ENCODE measurements around the gene FSHR.

The FSHR gene

DNA sequence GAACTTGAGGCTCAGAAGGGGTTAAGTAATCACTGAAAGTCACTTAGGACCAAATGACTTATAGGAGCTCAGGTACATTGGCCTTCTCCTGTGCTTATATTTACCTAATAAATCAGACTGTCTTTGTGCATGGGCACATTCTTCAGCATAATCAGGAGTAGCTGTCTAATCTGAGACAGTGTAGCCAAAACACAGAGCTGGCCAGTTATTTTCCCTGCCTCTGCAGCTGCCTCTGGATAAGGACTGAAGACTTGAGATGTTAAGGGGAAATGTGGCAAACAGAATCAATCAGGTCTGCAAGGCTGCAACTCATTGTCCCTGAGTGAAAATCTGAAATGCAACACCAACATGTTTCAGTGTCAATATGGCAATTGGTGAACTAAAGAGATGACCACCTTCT lies 1.5 kb downstream of the FSHR start:
- ATAC-seq (no peak), DNase-seq (ENCODE audit: low spot score in 2 of 2) (no peak)
- Mint-ChIP-seq H3K9me3 (peaks cover 19% of the 10 kb centered on the region), H3K4me1 (no peaks in the 10 kb centered on the region), H3K4me3 (no peak overlapping the region), H3K36me3 (no peaks in the 10 kb centered on the region), H3K27ac (no peak overlapping the region)

DNA sequence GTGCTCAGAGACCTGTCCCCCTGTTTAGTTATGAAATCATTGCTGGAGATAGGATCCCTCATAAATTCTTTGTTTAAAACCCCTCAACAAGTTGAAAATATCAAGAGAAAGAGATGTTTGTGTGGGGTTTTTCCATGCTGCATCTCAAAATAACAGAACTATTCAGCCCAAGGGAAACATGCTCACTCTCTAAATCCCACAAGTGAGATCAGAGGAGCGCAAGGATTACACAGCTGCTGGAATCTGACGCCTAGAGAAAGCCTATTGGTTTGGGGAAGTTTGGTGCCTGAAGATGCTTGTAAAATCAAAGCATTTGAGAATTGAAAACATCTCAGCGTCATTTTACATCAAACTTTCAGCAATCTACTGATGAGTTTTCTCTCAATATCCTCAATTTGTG lies 7.9 kb downstream of the FSHR start:
- ATAC-seq: no peak

GRCh38 chr2:49131801-49132200 lies 22.5 kb downstream of the FSHR start:
- Mint-ChIP-seq H3K27ac (no peak overlapping the region), H3K9me3 (peaks cover 13% of the 10 kb centered on the region)
- no peak for ATAC-seq

More for the DNA sequence above, 7.9 kb downstream of the FSHR start:
- H3K9me3 Mint-ChIP-seq: peaks cover 11% of the 10 kb centered on the region
- H3K4me3 Mint-ChIP-seq: no peak overlapping the region
- no peaks in the 10 kb centered on the region for H3K4me1 Mint-ChIP-seq
- no peak for DNase-seq (ENCODE audit: low spot score in 2 of 2)
- H3K27ac Mint-ChIP-seq: no peak overlapping the region
- H3K36me3 Mint-ChIP-seq: no peaks in the 10 kb centered on the region

DNA sequence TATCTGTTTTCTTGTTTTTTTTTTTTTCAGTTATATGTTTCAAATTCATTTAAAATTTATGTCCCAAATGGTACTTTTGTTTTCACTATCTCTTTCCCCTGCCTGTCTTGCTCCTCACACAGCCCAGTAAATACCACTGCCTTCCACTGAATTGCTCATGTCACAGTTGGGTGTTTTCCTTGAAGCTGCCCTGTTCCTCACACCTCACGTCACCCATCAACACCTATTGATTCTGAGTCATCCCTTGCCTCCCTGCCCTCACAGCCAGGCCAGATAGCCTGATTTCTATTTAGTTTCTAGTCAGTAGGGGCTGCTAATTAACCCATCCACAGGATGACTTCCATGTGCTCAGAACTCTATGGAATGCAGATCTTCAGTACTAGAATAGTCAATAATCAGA lies 25.3 kb downstream of the FSHR start:
- H3K9me3 Mint-ChIP-seq: peaks cover 24% of the 10 kb centered on the region
- no peaks in the 10 kb centered on the region for H3K4me1 Mint-ChIP-seq
- ATAC-seq: peak; percentile 58
- H3K27ac Mint-ChIP-seq: no peak overlapping the region
- H3K36me3 Mint-ChIP-seq: no peaks in the 10 kb centered on the region
- no peak overlapping the region for H3K4me3 Mint-ChIP-seq
- no peak for DNase-seq (ENCODE audit: low spot score in 2 of 2)

More at GRCh38 chr2:49131801-49132200, 22.5 kb downstream of the FSHR start:
- no peaks in the 10 kb centered on the region for H3K36me3 Mint-ChIP-seq
- DNase-seq (ENCODE audit: low spot score in 2 of 2): no peak
- no peaks in the 10 kb centered on the region for H3K4me1 Mint-ChIP-seq
- no peak overlapping the region for H3K4me3 Mint-ChIP-seq

DNA sequence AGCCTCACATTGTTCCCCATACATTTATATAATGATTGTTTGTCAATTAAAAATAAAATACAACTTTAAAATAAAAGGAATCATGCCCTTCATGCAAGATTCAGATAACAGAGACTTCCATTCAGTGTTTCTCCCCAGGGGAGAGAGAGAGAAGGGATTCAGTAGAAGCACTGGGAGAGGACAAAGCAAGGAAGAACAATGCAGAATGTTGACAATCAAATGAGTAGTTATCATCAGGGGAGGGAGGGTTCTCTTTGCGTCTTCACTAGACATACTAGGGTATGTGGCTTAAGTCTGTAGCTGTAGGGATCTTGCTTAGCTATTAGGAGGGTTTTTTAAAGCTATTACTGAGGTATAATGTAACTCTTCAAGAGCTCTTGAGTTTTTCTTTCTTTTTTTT lies 30.7 kb downstream of the FSHR start:
- Mint-ChIP-seq H3K27ac (no peak overlapping the region), H3K36me3 (no peaks in the 10 kb centered on the region), H3K4me1 (no peaks in the 10 kb centered on the region), H3K4me3 (no peak overlapping the region), H3K9me3 (peaks cover 20% of the 10 kb centered on the region)
- DNase-seq (ENCODE audit: low spot score in 2 of 2) (no peak), ATAC-seq (no peak)

- ATAC-seq (no peak), DNase-seq (ENCODE audit: low spot score in 2 of 2) (no peak)
- Mint-ChIP-seq H3K9me3 (peaks cover 17% of the 10 kb centered on the region), H3K36me3 (no peaks in the 10 kb centered on the region), H3K4me3 (no peak overlapping the region), H3K27ac (no peak overlapping the region), H3K4me1 (no peaks in the 10 kb centered on the region)
Measured at GRCh38 chr2:49122107-49122506, 32.2 kb downstream of the FSHR start.

- H3K27ac Mint-ChIP-seq: no peak overlapping the region
- peaks cover 18% of the 10 kb centered on the region for H3K9me3 Mint-ChIP-seq
- no peak overlapping the region for H3K4me3 Mint-ChIP-seq
- no peaks in the 10 kb centered on the region for H3K4me1 Mint-ChIP-seq
- no peak for ATAC-seq
- H3K36me3 Mint-ChIP-seq: no peaks in the 10 kb centered on the region
- DNase-seq (ENCODE audit: low spot score in 2 of 2): no peak
Measured at GRCh38 chr2:49113046-49113445, 41.3 kb downstream of the FSHR start.

DNA sequence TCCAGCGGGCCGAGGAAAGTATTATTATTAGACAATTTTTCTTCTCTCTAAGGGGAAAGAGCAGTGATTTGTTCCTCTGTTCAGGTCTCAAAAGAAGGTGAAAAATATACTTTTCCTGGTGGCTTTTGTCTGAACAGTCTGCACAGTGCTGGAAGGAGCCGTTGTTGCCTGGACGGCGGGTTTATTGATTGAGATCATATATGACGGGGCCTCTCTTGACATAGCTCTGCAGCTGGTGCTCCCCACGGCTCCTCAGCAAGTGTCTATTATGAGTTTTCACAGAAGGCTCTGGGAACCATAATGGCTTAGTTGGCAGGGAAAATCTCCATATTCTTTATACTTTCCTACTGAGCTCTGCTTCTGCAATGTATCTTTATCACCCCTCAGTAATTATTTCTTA lies 42.9 kb downstream of the FSHR start:
- Mint-ChIP-seq H3K4me1 (no peaks in the 10 kb centered on the region), H3K27ac (no peak overlapping the region), H3K4me3 (no peak overlapping the region), H3K36me3 (no peaks in the 10 kb centered on the region), H3K9me3 (peaks cover 20% of the 10 kb centered on the region)
- no peak for DNase-seq (ENCODE audit: low spot score in 2 of 2)
- no peak for ATAC-seq

- Mint-ChIP-seq H3K9me3 (peaks cover 22% of the 10 kb centered on the region), H3K27ac (no peak overlapping the region), H3K36me3 (no peaks in the 10 kb centered on the region), H3K4me3 (no peak overlapping the region), H3K4me1 (no peaks in the 10 kb centered on the region)
- DNase-seq (ENCODE audit: low spot score in 2 of 2) (no peak), ATAC-seq (no peak)
Measured at GRCh38 chr2:49111006-49111405, 43.3 kb downstream of the FSHR start.

- Mint-ChIP-seq H3K27ac (no peak overlapping the region), H3K4me3 (no peak overlapping the region), H3K4me1 (no peaks in the 10 kb centered on the region), H3K9me3 (peaks cover 19% of the 10 kb centered on the region), H3K36me3 (no peaks in the 10 kb centered on the region)
- DNase-seq (ENCODE audit: low spot score in 2 of 2): no peak
- no peak for ATAC-seq
Measured at GRCh38 chr2:49110571-49110970, 43.7 kb downstream of the FSHR start.

DNA sequence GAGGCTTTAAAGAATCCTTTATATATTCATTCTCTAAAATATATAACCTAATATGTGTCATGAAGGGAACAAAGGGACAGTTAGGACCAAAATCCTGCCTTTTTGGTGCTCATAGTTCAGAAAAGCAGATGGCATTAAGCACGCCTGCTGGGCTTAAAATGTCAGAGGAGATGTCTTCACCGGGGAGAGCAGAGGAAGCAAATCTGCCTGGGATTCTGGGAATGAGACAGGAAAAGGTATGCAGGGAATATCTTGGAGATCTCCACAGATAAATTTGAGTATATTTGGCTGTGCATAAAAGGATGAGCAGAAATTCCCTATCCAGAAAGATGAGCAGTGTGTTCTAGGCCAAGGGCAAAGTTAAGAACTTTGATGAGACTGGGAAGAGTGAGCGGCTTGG lies 45.5 kb downstream of the FSHR start:
- Mint-ChIP-seq H3K36me3 (no peaks in the 10 kb centered on the region), H3K27ac (no peak overlapping the region), H3K4me1 (no peaks in the 10 kb centered on the region), H3K9me3 (peaks cover 18% of the 10 kb centered on the region), H3K4me3 (no peak overlapping the region)
- ATAC-seq: no peak
- no peak for DNase-seq (ENCODE audit: low spot score in 2 of 2)

DNA sequence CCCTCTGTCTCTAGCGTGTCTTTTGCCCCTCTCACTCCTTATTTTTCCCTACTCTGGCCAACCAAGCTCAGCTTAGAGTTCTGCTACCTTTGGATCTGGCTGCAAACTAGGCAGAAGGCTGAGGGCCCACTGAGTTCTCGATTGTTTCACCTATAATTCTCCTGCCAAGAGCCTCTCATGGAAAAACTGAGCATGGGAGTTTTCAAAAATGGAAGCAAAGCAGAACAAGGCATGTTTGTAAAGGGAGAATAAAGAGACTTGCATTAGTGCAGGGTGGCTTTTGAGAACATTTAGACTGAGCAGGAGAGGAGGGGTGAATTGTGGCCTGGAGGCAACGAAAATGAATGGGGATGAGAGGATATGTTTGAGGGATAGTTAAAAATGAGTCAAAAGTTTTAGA lies 45.9 kb downstream of the FSHR start:
- Mint-ChIP-seq H3K4me1 (no peaks in the 10 kb centered on the region), H3K27ac (no peak overlapping the region), H3K9me3 (peaks cover 18% of the 10 kb centered on the region), H3K36me3 (no peaks in the 10 kb centered on the region), H3K4me3 (no peak overlapping the region)
- ATAC-seq (no peak), DNase-seq (ENCODE audit: low spot score in 2 of 2) (no peak)

- DNase-seq (ENCODE audit: low spot score in 2 of 2) (no peak), ATAC-seq (no peak)
- Mint-ChIP-seq H3K27ac (no peak overlapping the region), H3K36me3 (no peaks in the 10 kb centered on the region), H3K4me1 (no peaks in the 10 kb centered on the region), H3K9me3 (peaks cover 26% of the 10 kb centered on the region), H3K4me3 (no peak overlapping the region)
Measured at GRCh38 chr2:49105506-49105905, 48.8 kb downstream of the FSHR start.

DNA sequence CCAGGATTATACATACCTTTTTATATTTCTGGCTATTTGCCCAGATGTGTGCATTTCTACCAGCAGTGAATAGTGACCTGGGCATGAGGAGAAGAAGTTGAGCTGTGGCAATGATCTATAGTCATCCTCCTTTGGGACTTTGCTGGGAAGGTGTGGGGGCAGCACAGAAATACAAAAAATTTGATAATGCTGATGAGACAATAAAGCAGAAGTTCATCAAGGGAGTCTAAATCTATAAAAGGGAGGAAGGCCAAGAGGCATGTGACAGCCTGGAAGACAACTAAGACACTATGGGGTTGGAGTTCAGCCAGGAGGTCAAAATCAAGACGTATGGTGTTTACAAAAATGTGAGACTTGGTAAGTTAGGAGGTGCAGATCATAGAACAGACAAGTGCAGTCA lies 52.2 kb downstream of the FSHR start:
- Mint-ChIP-seq H3K4me1 (no peaks in the 10 kb centered on the region), H3K27ac (no peak overlapping the region), H3K9me3 (peaks cover 14% of the 10 kb centered on the region), H3K36me3 (no peaks in the 10 kb centered on the region), H3K4me3 (no peak overlapping the region)
- no peak for DNase-seq (ENCODE audit: low spot score in 2 of 2)
- no peak for ATAC-seq

- Mint-ChIP-seq H3K4me1 (no peaks in the 10 kb centered on the region), H3K4me3 (no peak overlapping the region), H3K9me3 (peaks cover 14% of the 10 kb centered on the region), H3K27ac (no peak overlapping the region), H3K36me3 (no peaks in the 10 kb centered on the region)
- ATAC-seq (no peak), DNase-seq (ENCODE audit: low spot score in 2 of 2) (no peak)
Measured at GRCh38 chr2:49080681-49081080, 73.6 kb downstream of the FSHR start.

GRCh38 chr2:49070716-49071115 lies 83.6 kb downstream of the FSHR start:
- Mint-ChIP-seq H3K9me3 (peaks cover 16% of the 10 kb centered on the region), H3K27ac (no peak overlapping the region), H3K4me3 (no peak overlapping the region), H3K4me1 (no peaks in the 10 kb centered on the region), H3K36me3 (no peaks in the 10 kb centered on the region)
- ATAC-seq: no peak
- no peak for DNase-seq (ENCODE audit: low spot score in 2 of 2)

DNA sequence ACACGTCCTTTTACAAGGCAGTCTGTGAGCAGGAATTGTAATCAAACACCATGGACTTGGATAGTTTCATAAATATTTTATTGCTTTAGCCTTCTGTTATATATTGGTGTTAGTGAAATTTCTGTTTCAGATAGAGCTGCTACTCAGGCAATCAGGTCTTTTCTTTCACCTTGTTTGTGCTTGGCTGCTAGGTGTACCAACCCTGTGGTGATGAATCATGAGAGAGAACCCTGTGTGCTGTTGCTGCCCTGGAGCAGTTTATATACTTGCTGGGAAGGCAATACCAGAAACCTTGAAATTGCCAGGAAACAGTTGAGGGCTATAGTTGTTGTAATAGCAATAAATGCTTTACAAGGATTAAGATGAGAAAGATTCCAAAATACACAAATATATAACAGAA lies 84.5 kb downstream of the FSHR start:
- no peaks in the 10 kb centered on the region for H3K4me1 Mint-ChIP-seq
- H3K36me3 Mint-ChIP-seq: no peaks in the 10 kb centered on the region
- no peak overlapping the region for H3K4me3 Mint-ChIP-seq
- no peak overlapping the region for H3K27ac Mint-ChIP-seq
- peaks cover 15% of the 10 kb centered on the region for H3K9me3 Mint-ChIP-seq
- DNase-seq (ENCODE audit: low spot score in 2 of 2) (no peak), ATAC-seq (no peak)
